K562 (cell line): ENCODE results near the gene ABCB4. TPM values are rescaled to one million over a fixed set of nuclear protein-coding genes. Genes with fewer than 3 reads are reported as not detected.
"Not testable (repeated sequence)": the region's sequence is repeated elsewhere in the genome, so short reads cannot be mapped to it uniquely, and the experiment has no call there.

Experiments used
- ATAC-seq: fragments of 200-7000 bp; cut with Tn5 transposase; 3 replicates; pipeline ENCODE4 v1.9.1; 2020; ENCODE audit warnings: moderate library complexity
- BruUV-seq: library from RNA; stranded (reverse); fragments of 400-500 nt; replicated peaks from 2 replicates; lab custom pipeline; 2021; lab: Mats Ljungman, UMichigan
- CTCF ChIA-PET: fragments of 300-600 bp; formaldehyde crosslinking; extraction: SDS; loops from one replicate; lab custom pipeline; 2021; ENCODE audit warnings: low intra/inter-chr PET ratio; lab: Yijun Ruan, JAX
- POLR2A ChIA-PET: fragments of 300-600, 350-650 bp; sonication (Branson Sonifier 250); formaldehyde crosslinking; extraction: SDS; loops from one replicate; lab custom pipeline; 2021; ENCODE audit warnings: antibody characterized with exemption, inconsistent platforms; lab: Yijun Ruan, JAX
- DNase-seq, 4 experiments: peaks; one replicate each; pipeline versions ENCODE4 v3.0.0 to v3.0.0-alpha.2; 2011 to 2018; ENCODE audit warnings: low spot score in 3 of 4, mixed read lengths in 3 of 4; ENCODE audit errors: extremely low read depth in 1 of 4
- FAIRE-seq: peaks from 2 replicates; lab custom pipeline; 2011; peaks lifted over from hg19 to GRCh38; lab: Jason Lieb, UNC
- H2AFZ ChIP-seq: 2 replicates; pipeline ENCODE4 v1.6.0; 2011; ENCODE audit warnings: low read depth, low read length, control low read depth, inconsistent platforms
- H3K27ac ChIP-seq: fragments of 200-600 bp; 3 replicates; pipeline ENCODE4 v1.8.0; 2011; ENCODE audit warnings: low read depth, mild to moderate bottlenecking, control low read depth, inconsistent platforms, low read length, moderate library complexity, mixed read lengths; ENCODE audit errors: extremely low read depth
- H3K27me3 ChIP-seq, 2 experiments: fragments of 300-600 bp in 1 of 2; 2 replicates in 1 of 2; 3 replicates in 1 of 2; pipeline versions ENCODE4 v1.6.0 to v1.8.0; 2011; ENCODE audit warnings: inconsistent platforms in 2 of 2, low read length in 2 of 2, mild to moderate bottlenecking in 1 of 2, mixed read lengths in 1 of 2, moderate library complexity in 1 of 2; ENCODE audit not compliant: control insufficient read depth in 2 of 2, insufficient read depth in 2 of 2
- H3K36me3 ChIP-seq: fragments of 300-600 bp; 3 replicates; pipeline ENCODE4 v1.8.0; 2011; ENCODE audit warnings: mild to moderate bottlenecking, low read length, inconsistent platforms; ENCODE audit not compliant: control insufficient read depth, insufficient read depth
- H3K4me1 ChIP-seq, 2 experiments: fragments of 200-600 bp in 1 of 2; replicated peaks in 1 of 2; 2 replicates in 1 of 2; 3 replicates in 1 of 2; pipeline versions ENCODE4 v1.5.1 to v1.8.0; 2011; ENCODE audit warnings: inconsistent platforms in 2 of 2, low read length in 2 of 2, mild to moderate bottlenecking in 1 of 2, mixed read lengths in 1 of 2, moderate library complexity in 1 of 2; ENCODE audit not compliant: control insufficient read depth in 2 of 2, insufficient read depth in 2 of 2
- H3K4me2 ChIP-seq: 2 replicates; pipeline ENCODE4 v1.6.1; 2011; ENCODE audit warnings: low read length, control low read depth, inconsistent platforms, mixed read lengths; ENCODE audit not compliant: insufficient read depth
- H3K4me3 ChIP-seq: fragments of 200-600 bp; sonication (generic), shearing (Covaris generic); 2 replicates; pipeline ENCODE4 v1.5.1; 2016; ENCODE audit warnings: control low read depth, inconsistent platforms
- H3K79me2 ChIP-seq: fragments of 200-600 bp; 3 replicates; pipeline ENCODE4 v1.8.0; 2011; ENCODE audit warnings: low read length, inconsistent platforms; ENCODE audit not compliant: control insufficient read depth, insufficient read depth
- H3K9ac ChIP-seq, 2 experiments: 2 replicates each; pipeline versions ENCODE4 v1.6.0 to v1.6.1; 2011; ENCODE audit warnings: low read depth in 2 of 2, low read length in 2 of 2, control low read depth in 1 of 2, inconsistent platforms in 1 of 2, mild to moderate bottlenecking in 1 of 2, mixed read lengths in 1 of 2; ENCODE audit not compliant: insufficient read depth in 1 of 2
- H3K9me1 ChIP-seq: one replicate; pipeline ENCODE4 v1.6.0; 2011; ENCODE audit warnings: inconsistent platforms, mild to moderate bottlenecking, low read length, moderate library complexity; ENCODE audit not compliant: control insufficient read depth, insufficient read depth
- H3K9me3 ChIP-seq: replicated peaks from 2 replicates; pipeline ENCODE4 v1.5.1; 2011; ENCODE audit warnings: low read depth, low read length, inconsistent platforms; ENCODE audit not compliant: control insufficient read depth, insufficient read depth
- H4K20me1 ChIP-seq: replicated peaks from 2 replicates; pipeline ENCODE4 v1.6.1; 2011; ENCODE audit warnings: low read length, inconsistent platforms, mixed read lengths; ENCODE audit not compliant: control insufficient read depth, insufficient read depth
- BRD4 ChIP-seq: fragments of 200-600 bp; sonication (generic); IDR thresholded peaks from 2 replicates; pipeline ENCODE4 v1.6.1; 2017; ENCODE audit warnings: inconsistent platforms
- C11orf30 ChIP-seq: fragments of 450-650 bp; IDR thresholded peaks from 2 replicates; pipeline ENCODE4 v1.6.1; 2016; ENCODE audit warnings: low read depth, mild to moderate bottlenecking
- MAZ ChIP-seq, 2 experiments: fragments of 450-650 bp in 1 of 2; sonication (generic) in 1 of 2; formaldehyde crosslinking; IDR thresholded peaks in 1 of 2; conservative IDR thresholded peaks in 1 of 2; 2 replicates each; pipeline versions ENCODE4 v1.4.0 to v1.5.0; 2020; ENCODE audit warnings: mild to moderate bottlenecking in 1 of 2, missing genetic modification reagents in 1 of 2
- MXD1 ChIP-seq: fragments of 250-450 bp; sonication (Bioruptor Pico); IDR thresholded peaks from 2 replicates; pipeline ENCODE4 v1.8.0; 2021; ENCODE audit warnings: borderline replicate concordance, mild to moderate bottlenecking, moderate library complexity; ENCODE audit not compliant: poor library complexity, severe bottlenecking
- SIN3A ChIP-seq, 2 experiments: fragments of 150-350 bp in 1 of 2; IDR thresholded peaks; 2 replicates each; pipeline ENCODE4 v1.6.1; 2011 to 2016; ENCODE audit warnings: borderline replicate concordance in 2 of 2, low read depth in 2 of 2, low read length in 2 of 2, mild to moderate bottlenecking in 2 of 2, moderate library complexity in 2 of 2; ENCODE audit not compliant: control insufficient read depth in 1 of 2
- WGBS: fragments of 100-300 bp; shearing (Covaris generic); methylation state at CpG from one replicate; pipeline ENCODE4 v1.1.6; 2016; ENCODE audit warnings: low coverage, mixed read lengths; ENCODE audit not compliant: insufficient coverage; ENCODE audit errors: missing lambda C conversion rate; 5-methylcytosine and 5-hydroxymethylcytosine counted together
- in situ Hi-C: fragments of 300-500 bp; cut with MboI; formaldehyde crosslinking; loops from 4 replicates; pipeline ENCODE4 v1.15.0; 2018; ENCODE audit warnings: inconsistent platforms, mixed read lengths
- intact Hi-C: fragments of 100-400 bp; cut with micrococcal nuclease; formaldehyde crosslinking; loops from 2 replicates; pipeline ENCODE4 v1.14.2; 2022
- polyA plus RNA-seq, 8 experiments: library from polyadenylated mRNA; depleted of rRNA in 4 of 8; stranded (reverse) in 5 of 8; unstranded in 3 of 8; fragments of >200 nt; fragmentation: Nextera tagmentation in 2 of 8; fragmentation: Illumina TruSeq in 1 of 8; extraction: Ambion mirVana in 2 of 8; extraction: Trizol in 1 of 8; gene quantifications; 2 replicates each; pipeline versions ENCODE4 v1.2.1 to v1.2.3, GENCODE V29; 2011 to 2014; ENCODE audit warnings: inconsistent platforms in 1 of 8, missing spikeins in 1 of 8
- total RNA-seq, 7 experiments: library from RNA; depleted of rRNA in 6 of 7; stranded (reverse); fragments of >200 nt in 6 of 7; fragmentation: Illumina TruSeq in 2 of 7; extraction: Trizol in 2 of 7; gene quantifications; 2 replicates each; pipeline versions ENCODE4 v1.2.1 to v1.2.3, GENCODE V29; 2011 to 2021; ENCODE audit warnings: low replicate concordance in 1 of 7

ABCB4 gene
- total and polyA plus RNA-seq, 9 of the 15 experiments (the other 6 are each of a cell fraction or from before 2014, with no cell fraction given) = 0.06 to 0.73 (median 0.40) TPM

GRCh38 chr7:87471473-87471872 lies 4.0 kb downstream of the ABCB4 start (continued):
- TF ChIP-seq SIN3A (IDR thresholded peaks at IDR 0.05; ENCODE audit: borderline replicate concordance in 2 of 2, control insufficient read depth in 1 of 2, low read depth in 2 of 2, low read length in 2 of 2) (no peak), C11orf30 (peak; percentile 28; the same call in 1 of the 2 replicates), MAZ (CRISPR knock-in tag; conservative IDR thresholded peaks at IDR 0.05 in 1 of 2, IDR thresholded peaks at IDR 0.05 in 1 of 2) (no peak), MXD1 (CRISPR knock-in tag) (no peak), BRD4 (no peak)
- TF ChIP-seq, all 486 proteins: peak for 4

GRCh38 chr7:87469204-87469603 lies 6.3 kb downstream of the ABCB4 start:
- not testable (repeated sequence) for H3K9ac ChIP-seq, H3K36me3 ChIP-seq

GRCh38 chr7:87465534-87465880 lies 10.0 kb downstream of the ABCB4 start:
- not testable (repeated sequence) for DNase-seq, H2AFZ ChIP-seq

More at GRCh38 chr7:87469204-87469603, 6.3 kb downstream of the ABCB4 start:
- H3K4me3 ChIP-seq, in situ Hi-C loops, ATAC-seq, H3K79me2 ChIP-seq, H4K20me1 ChIP-seq, H3K4me2 ChIP-seq, H2AFZ ChIP-seq, H3K27ac ChIP-seq, FAIRE-seq, DNase-seq, H3K9me1 ChIP-seq, H3K9me3 ChIP-seq, H3K27me3 ChIP-seq, CTCF ChIA-PET, H3K4me1 ChIP-seq, BruUV-seq, intact Hi-C loops: not testable (repeated sequence)
- POLR2A ChIA-PET = interaction anchor here (0.7 kb wide), 1 partner anchor 8 kb away, joined by 3 read pairs; no protein-coding TSS in a partner anchor

GRCh38 chr7:87464830-87465533 lies 10.5 kb downstream of the ABCB4 start:
- intact Hi-C loops, ATAC-seq, H3K9me3 ChIP-seq, H3K4me2 ChIP-seq, H3K9ac ChIP-seq, DNase-seq, H3K27ac ChIP-seq, FAIRE-seq, H3K4me3 ChIP-seq, H3K79me2 ChIP-seq, CTCF ChIA-PET, H3K4me1 ChIP-seq, H2AFZ ChIP-seq, H3K9me1 ChIP-seq, H4K20me1 ChIP-seq, H3K27me3 ChIP-seq, H3K36me3 ChIP-seq, in situ Hi-C loops, BruUV-seq: not testable (repeated sequence)
- 2% methylated on average over 16 of the region's 16 CpGs for WGBS
- POLR2A ChIA-PET = interaction anchor here (0.7 to 1.6 kb wide), 2 partner anchors 24 to 70 kb away, joined by 3 to 4 read pairs; no protein-coding TSS in a partner anchor

More at GRCh38 chr7:87465534-87465880, 10.0 kb downstream of the ABCB4 start:
- WGBS = under 1% methylated on average over 7 of the region's 7 CpGs
- in situ Hi-C loops, H3K9me3 ChIP-seq, H3K79me2 ChIP-seq, FAIRE-seq, POLR2A ChIA-PET, H3K27me3 ChIP-seq, H3K9ac ChIP-seq, H3K4me3 ChIP-seq, H4K20me1 ChIP-seq, CTCF ChIA-PET, intact Hi-C loops, H3K27ac ChIP-seq, H3K36me3 ChIP-seq, H3K4me1 ChIP-seq, H3K4me2 ChIP-seq, H3K9me1 ChIP-seq, ATAC-seq, BruUV-seq: not testable (repeated sequence)
